Measurements from ENCODE around the gene TFDP2. TPM values are rescaled to one million over a fixed set of nuclear protein-coding genes. Genes with fewer than 3 reads are reported as not detected.
"Not testable (repeated sequence)": the region's sequence is repeated elsewhere in the genome, so short reads cannot be mapped to it uniquely, and the experiment has no call there.

TFDP2 gene
- polyA plus RNA-seq, 4 donors = 21.9 to 50.5 (median 31.9) TPM

- not testable (repeated sequence) for H3K4me3 ChIP-seq (ENCODE audit: low read depth in 1 of 3, low read length in 3 of 3); H3K4me1 ChIP-seq (ENCODE audit: control insufficient read depth in 3 of 3, insufficient read depth in 2 of 3, low read depth in 1 of 3, low read length in 2 of 3); H3K27me3 ChIP-seq (ENCODE audit: control insufficient read depth in 3 of 3, insufficient read depth in 3 of 3, low read length in 3 of 3); H3K27ac ChIP-seq (ENCODE audit: low read depth in 1 of 3, low read length in 2 of 3); DNase-seq; FAIRE-seq
- Histone ChIP-seq H3K9me3 (ENCODE audit: control insufficient read depth in 2 of 2, insufficient read depth in 1 of 2, low read depth in 1 of 2, low read length in 1 of 2) (peaks cover 0 to 15% of the 10 kb centered on the region in 2 donors), H3K36me3 (ENCODE audit: control insufficient read depth in 3 of 3, insufficient read depth in 2 of 3, low read depth in 1 of 3, low read length in 3 of 3) (peaks cover 0 to 18% (median 3%) of the 10 kb centered on the region in 3 donors)
- WGBS, 3 donors = 81 to 87% (median 86%) methylated on average over 5 of the region's 5 CpGs
Observed at GRCh38 chr3:142144587-142144986, 4.8 kb downstream of the TFDP2 start.

GRCh38 chr3:142140608-142141285, 8.6 kb downstream of the TFDP2 start:
- peaks cover 0 to 15% of the 10 kb centered on the region in 2 donors for H3K9me3 ChIP-seq (ENCODE audit: control insufficient read depth in 2 of 2, insufficient read depth in 1 of 2, low read depth in 1 of 2, low read length in 1 of 2)
- FAIRE-seq = not testable (repeated sequence)
- WGBS, 3 donors = 94 to 95% (median 95%) methylated on average over 15 of the region's 15 CpGs

GRCh38 chr3:142137089-142137488, 12.3 kb downstream of the TFDP2 start:
- H3K4me3 ChIP-seq (ENCODE audit: low read depth in 1 of 3, low read length in 3 of 3); H3K4me1 ChIP-seq (ENCODE audit: control insufficient read depth in 3 of 3, insufficient read depth in 2 of 3, low read depth in 1 of 3, low read length in 2 of 3); H3K27ac ChIP-seq (ENCODE audit: low read depth in 1 of 3, low read length in 2 of 3); H3K27me3 ChIP-seq (ENCODE audit: control insufficient read depth in 3 of 3, insufficient read depth in 3 of 3, low read length in 3 of 3); DNase-seq; FAIRE-seq: not testable (repeated sequence)
- WGBS, 3 donors = 88 to 99% (median 92%) methylated on average over 1 to 2 of the region's 2 CpGs
- H3K9me3 ChIP-seq (ENCODE audit: control insufficient read depth in 2 of 2, insufficient read depth in 1 of 2, low read depth in 1 of 2, low read length in 1 of 2) = peaks cover 0 to 12% of the 10 kb centered on the region in 2 donors
- peaks cover 0 to 21% (median 5%) of the 10 kb centered on the region in 3 donors for H3K36me3 ChIP-seq (ENCODE audit: control insufficient read depth in 3 of 3, insufficient read depth in 2 of 3, low read depth in 1 of 3, low read length in 3 of 3)

More at GRCh38 chr3:142140608-142141285, 8.6 kb downstream of the TFDP2 start:
- DNase-seq; H3K27ac ChIP-seq (ENCODE audit: low read depth in 1 of 3, low read length in 2 of 3); H3K4me3 ChIP-seq (ENCODE audit: low read depth in 1 of 3, low read length in 3 of 3); H3K27me3 ChIP-seq (ENCODE audit: control insufficient read depth in 3 of 3, insufficient read depth in 3 of 3, low read length in 3 of 3); H3K4me1 ChIP-seq (ENCODE audit: control insufficient read depth in 3 of 3, insufficient read depth in 2 of 3, low read depth in 1 of 3, low read length in 2 of 3): not testable (repeated sequence)
- H3K36me3 ChIP-seq (ENCODE audit: control insufficient read depth in 3 of 3, insufficient read depth in 2 of 3, low read depth in 1 of 3, low read length in 3 of 3) = peaks cover 0 to 18% (median 3%) of the 10 kb centered on the region in 3 donors

- no peak for DNase-seq
- 44 to 49% (median 47%) methylated on average over 3 of the region's 3 CpGs for WGBS, 3 donors
- no peaks in the 10 kb centered on the region for H3K9me3 ChIP-seq (ENCODE audit: control insufficient read depth in 2 of 2, insufficient read depth in 1 of 2, low read depth in 1 of 2, low read length in 1 of 2)
- no peaks in the 10 kb centered on the region for H3K4me1 ChIP-seq (ENCODE audit: control insufficient read depth in 3 of 3, insufficient read depth in 2 of 3, low read depth in 1 of 3, low read length in 2 of 3)
- H3K27ac ChIP-seq (ENCODE audit: low read depth in 1 of 3, low read length in 2 of 3) = no peak overlapping the region
- no peak overlapping the region for H3K4me3 ChIP-seq (ENCODE audit: low read depth in 1 of 3, low read length in 3 of 3)
- no peak for FAIRE-seq
- H3K27me3 ChIP-seq (ENCODE audit: control insufficient read depth in 3 of 3, insufficient read depth in 3 of 3, low read length in 3 of 3) = no peaks in the 10 kb centered on the region
- peaks cover 0 to 12% (median 2%) of the 10 kb centered on the region in 3 donors for H3K36me3 ChIP-seq (ENCODE audit: control insufficient read depth in 3 of 3, insufficient read depth in 2 of 3, low read depth in 1 of 3, low read length in 3 of 3)
Observed at GRCh38 chr3:142134799-142135325, 14.5 kb downstream of the TFDP2 start.

GRCh38 chr3:142129516-142130171, 19.7 kb downstream of the TFDP2 start:
- WGBS, 3 donors = 93 to 99% (median 97%) methylated on average over 2 of the region's 2 CpGs
- Histone ChIP-seq H3K27ac (ENCODE audit: low read depth in 1 of 3, low read length in 2 of 3) (no peak overlapping the region), H3K36me3 (ENCODE audit: control insufficient read depth in 3 of 3, insufficient read depth in 2 of 3, low read depth in 1 of 3, low read length in 3 of 3) (peaks cover 0 to 12% (median 2%) of the 10 kb centered on the region in 3 donors)

GRCh38 chr3:142127941-142128658, 21.2 kb downstream of the TFDP2 start:
- H3K4me3 ChIP-seq (ENCODE audit: low read depth in 1 of 3, low read length in 3 of 3) = no peak overlapping the region
- no peak for FAIRE-seq
- 76 to 82% (median 82%) methylated on average over 8 of the region's 8 CpGs for WGBS, 3 donors
- no peaks in the 10 kb centered on the region for H3K4me1 ChIP-seq (ENCODE audit: control insufficient read depth in 3 of 3, insufficient read depth in 2 of 3, low read depth in 1 of 3, low read length in 2 of 3)
- peaks cover 0 to 7% (median under 1%) of the 10 kb centered on the region in 3 donors for H3K36me3 ChIP-seq (ENCODE audit: control insufficient read depth in 3 of 3, insufficient read depth in 2 of 3, low read depth in 1 of 3, low read length in 3 of 3)
- H3K27me3 ChIP-seq (ENCODE audit: control insufficient read depth in 3 of 3, insufficient read depth in 3 of 3, low read length in 3 of 3) = no peaks in the 10 kb centered on the region
- H3K9me3 ChIP-seq (ENCODE audit: control insufficient read depth in 2 of 2, insufficient read depth in 1 of 2, low read depth in 1 of 2, low read length in 1 of 2) = no peaks in the 10 kb centered on the region
- peak overlapping the region in 1 of 3 donors; percentile 4 for H3K27ac ChIP-seq (ENCODE audit: low read depth in 1 of 3, low read length in 2 of 3)
- DNase-seq = no peak

More at GRCh38 chr3:142129516-142130171, 19.7 kb downstream of the TFDP2 start:
- Histone ChIP-seq H3K4me1 (ENCODE audit: control insufficient read depth in 3 of 3, insufficient read depth in 2 of 3, low read depth in 1 of 3, low read length in 2 of 3) (no peaks in the 10 kb centered on the region), H3K9me3 (ENCODE audit: control insufficient read depth in 2 of 2, insufficient read depth in 1 of 2, low read depth in 1 of 2, low read length in 1 of 2) (no peaks in the 10 kb centered on the region), H3K4me3 (ENCODE audit: low read depth in 1 of 3, low read length in 3 of 3) (no peak overlapping the region), H3K27me3 (ENCODE audit: control insufficient read depth in 3 of 3, insufficient read depth in 3 of 3, low read length in 3 of 3) (no peaks in the 10 kb centered on the region)
- DNase-seq (no peak), FAIRE-seq (no peak)

GRCh38 chr3:142124243-142124642, 25.1 kb downstream of the TFDP2 start:
- FAIRE-seq = no peak
- H3K4me3 ChIP-seq (ENCODE audit: low read depth in 1 of 3, low read length in 3 of 3) = no peak overlapping the region
- H3K27ac ChIP-seq (ENCODE audit: low read depth in 1 of 3, low read length in 2 of 3) = no peak overlapping the region
- no peaks in the 10 kb centered on the region for H3K27me3 ChIP-seq (ENCODE audit: control insufficient read depth in 3 of 3, insufficient read depth in 3 of 3, low read length in 3 of 3)
- no peaks in the 10 kb centered on the region for H3K9me3 ChIP-seq (ENCODE audit: control insufficient read depth in 2 of 2, insufficient read depth in 1 of 2, low read depth in 1 of 2, low read length in 1 of 2)
- no peak for DNase-seq
- 95 to 99% (median 96%) methylated on average over 2 of the region's 2 CpGs for WGBS, 3 donors
- no peaks in the 10 kb centered on the region for H3K4me1 ChIP-seq (ENCODE audit: control insufficient read depth in 3 of 3, insufficient read depth in 2 of 3, low read depth in 1 of 3, low read length in 2 of 3)
- no peaks in the 10 kb centered on the region for H3K36me3 ChIP-seq (ENCODE audit: control insufficient read depth in 3 of 3, insufficient read depth in 2 of 3, low read depth in 1 of 3, low read length in 3 of 3)

GRCh38 chr3:142120707-142121106, 28.6 kb downstream of the TFDP2 start:
- H3K36me3 ChIP-seq (ENCODE audit: control insufficient read depth in 3 of 3, insufficient read depth in 2 of 3, low read depth in 1 of 3, low read length in 3 of 3) = peaks cover 0 to 2% (median 0%) of the 10 kb centered on the region in 3 donors
- 42 to 48% (median 44%) methylated on average over 3 of the region's 3 CpGs for WGBS, 3 donors
- no peaks in the 10 kb centered on the region for H3K27me3 ChIP-seq (ENCODE audit: control insufficient read depth in 3 of 3, insufficient read depth in 3 of 3, low read length in 3 of 3)
- no peaks in the 10 kb centered on the region for H3K4me1 ChIP-seq (ENCODE audit: control insufficient read depth in 3 of 3, insufficient read depth in 2 of 3, low read depth in 1 of 3, low read length in 2 of 3)
- no peaks in the 10 kb centered on the region for H3K9me3 ChIP-seq (ENCODE audit: control insufficient read depth in 2 of 2, insufficient read depth in 1 of 2, low read depth in 1 of 2, low read length in 1 of 2)
- no peak overlapping the region for H3K4me3 ChIP-seq (ENCODE audit: low read depth in 1 of 3, low read length in 3 of 3)
- FAIRE-seq (no peak), DNase-seq (no peak)
- no peak overlapping the region for H3K27ac ChIP-seq (ENCODE audit: low read depth in 1 of 3, low read length in 2 of 3)
